ENCODE measurements around the gene SORCS2.
"Not testable (repeated sequence)": the region's sequence is repeated elsewhere in the genome, so short reads cannot be mapped to it uniquely, and the experiment has no call there.

SORCS2 gene

DNA sequence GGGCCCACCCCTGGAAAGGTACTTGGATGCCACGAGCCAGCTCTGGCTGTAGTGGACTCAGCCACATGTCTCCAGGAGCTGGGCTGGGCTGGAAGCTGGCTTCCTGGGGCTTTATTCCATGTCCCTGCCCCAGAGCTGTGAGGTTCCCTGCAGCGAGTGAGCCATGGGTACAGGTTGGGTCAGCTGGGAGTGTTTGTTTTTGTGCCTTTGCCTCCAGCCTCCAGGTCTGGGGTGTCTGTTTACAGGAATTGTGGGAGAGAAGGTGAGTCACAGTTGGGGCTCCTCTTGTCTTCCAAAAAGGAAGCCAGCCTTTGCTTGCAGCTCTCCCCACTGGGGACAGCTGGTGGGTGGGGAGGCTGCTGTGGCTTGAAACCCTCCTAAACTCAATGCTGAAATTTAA lies 21.5 kb downstream of the SORCS2 start:
- ChIA-PET POLR2A (ENCODE audit: low non-redundant PET) (no interaction called here), CTCF (interaction anchor here (0.6 kb wide), 1 partner anchor 22 kb away, joined by 5 read pairs; the partner anchor contains the start of gene SORCS2)

DNA sequence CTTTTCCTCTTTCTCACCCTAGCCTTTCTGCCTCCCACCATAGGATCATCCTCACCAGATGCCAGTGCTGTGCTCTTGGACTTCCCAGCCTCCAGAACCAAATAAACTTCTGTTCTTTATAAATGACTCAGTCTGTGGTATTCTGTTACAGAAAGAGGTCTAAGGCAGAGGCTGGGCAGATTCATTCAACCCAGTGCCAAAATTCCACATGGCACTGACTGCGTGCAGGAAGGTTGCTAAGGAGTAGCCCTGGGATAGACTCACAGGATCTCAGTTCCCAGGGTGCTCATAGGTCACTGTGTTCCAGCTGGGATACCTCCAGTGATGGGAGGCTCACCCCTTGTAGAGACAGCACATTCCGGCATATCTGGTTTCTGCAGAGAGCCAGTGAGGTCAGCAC lies 22.0 kb downstream of the SORCS2 start:
- POLR2A ChIA-PET (ENCODE audit: low non-redundant PET), result no interaction called here
- no peak for DNase-seq (ENCODE audit: low spot score)
- H3K27ac ChIP-seq, result no peak overlapping the region
- TF ChIP-seq, protein P1, sequence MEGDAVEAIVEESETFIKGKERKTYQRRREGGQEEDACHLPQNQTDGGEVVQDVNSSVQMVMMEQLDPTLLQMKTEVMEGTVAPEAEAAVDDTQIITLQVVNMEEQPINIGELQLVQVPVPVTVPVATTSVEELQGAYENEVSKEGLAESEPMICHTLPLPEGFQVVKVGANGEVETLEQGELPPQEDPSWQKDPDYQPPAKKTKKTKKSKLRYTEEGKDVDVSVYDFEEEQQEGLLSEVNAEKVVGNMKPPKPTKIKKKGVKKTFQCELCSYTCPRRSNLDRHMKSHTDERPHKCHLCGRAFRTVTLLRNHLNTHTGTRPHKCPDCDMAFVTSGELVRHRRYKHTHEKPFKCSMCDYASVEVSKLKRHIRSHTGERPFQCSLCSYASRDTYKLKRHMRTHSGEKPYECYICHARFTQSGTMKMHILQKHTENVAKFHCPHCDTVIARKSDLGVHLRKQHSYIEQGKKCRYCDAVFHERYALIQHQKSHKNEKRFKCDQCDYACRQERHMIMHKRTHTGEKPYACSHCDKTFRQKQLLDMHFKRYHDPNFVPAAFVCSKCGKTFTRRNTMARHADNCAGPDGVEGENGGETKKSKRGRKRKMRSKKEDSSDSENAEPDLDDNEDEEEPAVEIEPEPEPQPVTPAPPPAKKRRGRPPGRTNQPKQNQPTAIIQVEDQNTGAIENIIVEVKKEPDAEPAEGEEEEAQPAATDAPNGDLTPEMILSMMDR (conservative IDR thresholded peaks at IDR 0.05; ENCODE audit: low read depth), result no peak
- CTCF ChIA-PET, result interaction anchor here (0.6 kb wide), 1 partner anchor 151 kb away, joined by 3 read pairs; no protein-coding TSS in a partner anchor

More for the DNA sequence above, 21.5 kb downstream of the SORCS2 start:
- DNase-seq (ENCODE audit: low spot score), result no peak
- H3K27ac ChIP-seq, result peak overlapping the region; percentile 85; the same call in 1 of the 2 replicates
- TF ChIP-seq, protein P1 (conservative IDR thresholded peaks at IDR 0.05; ENCODE audit: low read depth), result no peak

DNA sequence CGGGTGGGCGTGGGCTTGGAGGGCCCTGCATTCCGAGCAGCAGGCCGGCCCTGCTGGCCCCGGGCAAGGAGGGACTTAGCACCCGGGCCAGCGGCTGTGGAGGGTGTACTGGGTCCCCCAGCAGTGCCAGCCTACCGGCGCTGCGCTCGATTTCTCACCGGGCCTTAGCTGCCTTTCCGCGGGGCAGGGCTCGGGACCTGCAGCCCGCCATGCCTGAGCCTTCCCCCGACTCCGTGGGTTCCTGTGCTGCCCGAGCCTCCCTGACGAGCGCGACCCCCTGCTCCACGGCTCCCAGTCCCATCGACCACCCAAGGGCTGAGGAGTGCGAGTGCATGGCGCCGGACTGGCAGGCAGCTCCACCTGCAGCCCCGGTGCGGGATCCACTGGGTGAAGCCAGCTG lies 22.8 kb downstream of the SORCS2 start:
- CTCF ChIA-PET, result interaction anchor here (0.6 kb wide), 1 partner anchor 151 kb away, joined by 3 read pairs; no protein-coding TSS in a partner anchor
- H3K27ac ChIP-seq; DNase-seq (ENCODE audit: low spot score); POLR2A ChIA-PET (ENCODE audit: low non-redundant PET): not testable (repeated sequence)

DNA sequence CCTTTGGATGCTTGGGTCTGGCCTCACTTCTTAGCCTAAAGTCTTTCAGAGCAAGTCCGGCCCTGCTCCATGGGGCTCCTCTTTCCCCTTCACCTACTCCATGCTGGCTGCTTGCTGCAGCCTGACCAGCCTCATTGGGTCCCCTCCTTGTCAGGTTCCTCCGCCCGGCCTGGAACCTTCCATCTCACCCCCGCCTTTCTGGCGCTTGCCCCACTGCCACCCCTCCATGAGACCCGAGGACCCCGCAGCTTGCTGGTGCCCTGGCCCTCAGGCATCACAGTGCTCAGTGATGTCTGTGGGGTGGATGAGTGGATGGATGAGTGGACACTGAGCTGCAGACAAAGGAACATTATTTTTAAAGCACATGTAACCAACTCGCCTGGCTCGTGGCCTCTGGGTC lies 24.7 kb downstream of the SORCS2 start:
- TF ChIP-seq, protein P1 (conservative IDR thresholded peaks at IDR 0.05; ENCODE audit: low read depth), result no peak
- peak overlapping the region; percentile 83 for H3K27ac ChIP-seq
- no peak for DNase-seq (ENCODE audit: low spot score)
- ChIA-PET CTCF (no interaction called here), POLR2A (ENCODE audit: low non-redundant PET) (no interaction called here)

DNA sequence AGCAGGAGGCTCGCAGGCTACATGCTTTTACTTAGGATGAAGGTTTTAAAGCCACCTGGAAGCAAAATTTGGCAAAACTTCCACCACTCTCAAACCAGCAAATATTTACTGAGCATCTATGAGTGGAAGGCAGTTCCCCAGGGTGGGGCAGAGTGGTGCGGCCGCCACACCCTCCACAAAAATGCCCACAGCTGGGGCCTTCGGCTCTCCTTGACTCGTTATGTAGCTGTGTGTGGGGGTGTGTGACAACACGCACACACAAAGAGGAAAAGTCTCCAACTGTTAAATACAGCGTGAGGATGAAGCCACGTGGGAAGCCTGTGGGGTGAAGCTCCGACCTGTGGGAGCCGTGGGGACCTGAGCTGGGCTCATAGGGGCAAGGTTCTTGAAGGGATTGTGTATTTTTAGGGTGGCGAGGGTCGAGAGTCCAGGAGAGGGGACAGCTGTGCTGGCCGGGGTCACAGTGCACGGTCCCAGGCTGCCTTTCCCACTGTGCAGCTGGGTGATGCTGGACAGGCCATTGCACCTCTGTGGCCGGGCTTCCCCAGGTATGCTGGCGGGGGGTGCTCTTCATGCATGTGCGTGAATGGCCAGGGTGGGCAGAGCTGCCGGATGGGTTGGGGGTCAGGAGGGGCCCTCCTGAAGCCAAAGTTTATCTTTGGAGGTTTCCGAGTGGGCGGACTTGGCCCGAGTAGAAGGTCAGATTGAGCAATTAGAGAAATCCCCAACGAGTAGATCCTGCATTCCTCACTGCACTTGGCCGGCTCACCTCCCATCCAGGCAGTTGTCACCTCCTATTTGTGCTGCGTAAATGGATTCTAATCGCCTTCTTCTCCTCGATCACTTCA lies 25.4 kb downstream of the SORCS2 start:
- DNase-seq (ENCODE audit: low spot score), result peak; percentile 57
- POLR2A ChIA-PET (ENCODE audit: low non-redundant PET), result no interaction called here
- TF ChIP-seq, protein P1 (conservative IDR thresholded peaks at IDR 0.05; ENCODE audit: low read depth), result no peak
- CTCF ChIA-PET, result no interaction called here
- H3K27ac ChIP-seq, result peak overlapping the region; percentile 83

DNA sequence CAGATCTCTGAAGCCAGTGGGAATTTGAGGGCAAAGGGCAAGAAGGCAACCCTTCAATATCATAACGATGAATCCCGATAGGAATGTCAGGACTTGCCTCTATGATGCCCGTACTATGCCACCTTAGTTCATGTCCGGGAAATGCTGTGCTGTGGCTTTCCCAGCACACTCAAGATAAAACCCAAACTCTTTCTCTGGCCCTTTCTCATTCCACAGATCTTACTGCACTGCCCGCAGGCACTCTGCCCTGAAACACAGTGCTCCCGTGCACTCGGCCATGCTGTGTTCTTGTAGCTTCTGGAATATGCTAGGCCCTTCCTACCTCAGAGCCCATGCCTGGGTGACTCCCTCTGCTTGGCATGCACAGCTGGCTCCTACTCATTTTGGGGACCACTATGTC lies 26.3 kb downstream of the SORCS2 start:
- POLR2A ChIA-PET (ENCODE audit: low non-redundant PET), result no interaction called here
- TF ChIP-seq, protein P1 (conservative IDR thresholded peaks at IDR 0.05; ENCODE audit: low read depth), result no peak
- H3K27ac ChIP-seq, result no peak overlapping the region
- DNase-seq (ENCODE audit: low spot score), result no peak
- CTCF ChIA-PET, result no interaction called here

DNA sequence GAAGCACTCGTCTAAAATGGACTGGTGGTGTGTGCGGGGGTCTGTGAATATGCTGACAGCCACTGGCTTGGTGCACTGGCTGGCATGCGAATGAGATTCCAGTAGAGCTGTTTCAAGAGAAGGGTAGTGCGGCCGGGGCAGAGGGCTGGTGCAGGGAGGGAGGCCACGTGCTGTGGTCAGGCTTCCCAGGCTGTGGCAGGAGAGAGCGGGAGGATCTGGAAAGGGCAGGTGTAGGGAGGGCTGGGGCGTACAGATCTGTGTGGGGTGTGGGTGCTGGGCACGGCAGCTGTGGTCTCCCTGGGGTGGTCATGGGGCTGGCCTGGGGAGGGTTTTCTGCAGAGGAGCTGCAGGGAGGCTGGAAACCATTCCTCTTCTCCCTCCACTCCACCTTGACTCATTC lies 30.2 kb downstream of the SORCS2 start:
- DNase-seq (ENCODE audit: low spot score), result no peak
- ChIA-PET POLR2A (ENCODE audit: low non-redundant PET) (no interaction called here), CTCF (no interaction called here)
- H3K27ac ChIP-seq, result no peak overlapping the region
- TF ChIP-seq, protein P1 (conservative IDR thresholded peaks at IDR 0.05; ENCODE audit: low read depth), result no peak

Data from RWPE1 (cell line).